ENCODE data around the gene ST6GALNAC4. TPM values are rescaled to one million over a fixed set of nuclear protein-coding genes. Genes with fewer than 3 reads are reported as not detected.
"Not testable (repeated sequence)": the region's sequence is repeated elsewhere in the genome, so short reads cannot be mapped to it uniquely, and the experiment has no call there.

The ST6GALNAC4 gene
- total and polyA plus RNA-seq, 5 donors, result 24.3 to 36.7 (median 31.4) TPM

- H3K4me1 ChIP-seq (ENCODE audit: control insufficient read depth, insufficient read depth, low read length), result peaks cover 12% of the 10 kb centered on the region
- 59% methylated on average over 10 of the region's 10 CpGs for WGBS
- intact Hi-C loops (cut with DNase I), result loop anchor here in 3 of 4 donors (10.0 kb wide), 2 partner anchors 71 to 141 kb away; partner anchors contain the start of genes FPGS (in 2 of the 3) and TOR2A (in 2 of the 3)
- peak in 2 of 3 donors; percentile 59 to 66 for DNase-seq
- peak overlapping the region; percentile 80 for H3K4me3 ChIP-seq (ENCODE audit: low read length)
- H3K27ac ChIP-seq (ENCODE audit: low read length), result peak overlapping the region; percentile 65
- H3K9me3 ChIP-seq (ENCODE audit: control insufficient read depth, low read length), result no peaks in the 10 kb centered on the region
- no peaks in the 10 kb centered on the region for H3K27me3 ChIP-seq (ENCODE audit: control insufficient read depth, insufficient read depth)
- peak; percentile 3 to 13 for ATAC-seq
Measured at GRCh38 chr9:127875306-127875966, 41.4 kb downstream of the ST6GALNAC4 start.

DNA sequence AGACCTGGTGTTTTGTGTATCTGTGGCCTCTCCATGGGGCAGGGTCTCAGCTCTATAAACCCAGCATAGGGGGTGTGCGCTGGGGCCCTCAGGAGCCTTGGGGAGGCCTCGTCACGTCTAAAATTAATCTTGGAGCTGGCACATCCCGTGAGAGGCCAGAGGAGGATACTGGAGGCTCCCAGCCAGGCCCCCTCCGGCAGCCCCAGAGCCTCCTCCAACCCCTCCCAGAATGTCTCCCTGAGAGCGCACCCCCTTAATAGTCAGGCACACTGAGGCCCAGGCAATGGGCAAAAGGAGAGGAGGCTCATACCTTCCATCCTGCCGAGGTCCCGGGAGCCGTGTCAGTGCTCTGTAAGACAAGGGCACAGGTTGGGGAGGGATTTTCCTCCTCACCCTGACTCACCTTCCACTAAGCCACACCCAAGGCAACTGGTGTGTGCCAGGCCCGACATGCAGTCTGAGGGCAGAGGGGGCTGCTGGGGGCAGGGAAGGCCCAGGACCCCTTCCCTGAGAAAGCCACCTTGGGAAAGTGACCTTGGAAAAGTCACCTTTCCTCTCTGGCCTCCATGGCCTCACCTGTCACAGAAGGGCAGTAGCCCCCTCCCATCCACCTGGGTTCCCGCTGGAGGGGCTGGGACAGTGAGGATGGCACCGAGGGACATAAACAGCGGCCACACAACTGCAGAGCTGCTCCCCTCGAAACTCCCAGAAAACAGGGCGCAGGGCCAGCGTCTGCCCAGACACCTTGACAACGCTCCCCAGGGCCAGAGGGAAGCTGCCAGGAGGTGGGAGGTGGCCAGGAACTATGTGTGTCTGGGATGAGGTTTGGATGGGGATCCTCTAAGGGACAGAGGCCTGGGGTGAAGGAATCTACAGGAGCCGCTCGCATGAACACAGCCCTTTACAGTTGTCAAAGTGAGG lies 42.3 kb downstream of the ST6GALNAC4 start:
- DNase-seq (peak; percentile 54 to 79 (median 78)), ATAC-seq (peak in 1 of 2 donors; percentile 1)
- H3K27me3 ChIP-seq (ENCODE audit: control insufficient read depth, insufficient read depth), result no peaks in the 10 kb centered on the region
- H3K4me3 ChIP-seq (ENCODE audit: low read length), result no peak overlapping the region
- H3K4me1 ChIP-seq (ENCODE audit: control insufficient read depth, insufficient read depth, low read length), result peaks cover 13% of the 10 kb centered on the region
- WGBS, result 66% methylated on average over 19 of the region's 19 CpGs
- peak overlapping the region; percentile 65 for H3K27ac ChIP-seq (ENCODE audit: low read length)
- H3K9me3 ChIP-seq (ENCODE audit: control insufficient read depth, low read length), result no peaks in the 10 kb centered on the region
- intact Hi-C loops (cut with DNase I), result loop anchor here in 3 of 4 donors (5.0 to 10.0 kb wide), 3 partner anchors 70 to 140 kb away; partner anchors contain the start of genes TOR2A (in 3 of the 3) and FPGS (in 2 of the 3)

DNA sequence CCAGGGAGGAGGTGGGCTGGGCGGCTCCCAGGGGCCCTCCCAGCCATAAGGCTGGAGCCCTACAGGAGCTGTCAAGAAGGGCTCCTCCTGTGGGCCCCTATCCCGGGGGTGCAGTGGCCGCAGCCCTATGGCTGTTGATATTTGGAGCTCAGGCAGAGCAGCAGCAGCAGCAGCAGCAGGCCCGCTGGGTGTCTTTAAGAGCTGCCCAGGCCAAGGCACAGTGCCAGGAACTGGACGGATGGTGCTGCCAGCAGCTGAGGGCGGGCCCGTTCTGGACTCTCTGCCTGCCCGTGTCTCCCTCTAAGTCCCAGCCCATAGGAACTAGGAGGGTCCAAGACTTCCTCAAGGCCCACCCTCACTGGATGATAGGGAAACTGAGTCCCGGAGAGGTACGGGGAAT lies 43.0 kb downstream of the ST6GALNAC4 start:
- 34% methylated on average over 10 of the region's 10 CpGs for WGBS
- peak overlapping the region; percentile 65 for H3K27ac ChIP-seq (ENCODE audit: low read length)
- DNase-seq (peak; percentile 88 to 96 (median 96)), ATAC-seq (peak; percentile 49 to 68)
- H3K27me3 ChIP-seq (ENCODE audit: control insufficient read depth, insufficient read depth), result no peaks in the 10 kb centered on the region
- intact Hi-C loops (cut with DNase I), result loop anchor here in 3 of 4 donors (5.0 to 10.0 kb wide), 3 partner anchors 69 to 139 kb away; partner anchors contain the start of genes TOR2A (in 3 of the 3) and FPGS (in 2 of the 3)
- no peak overlapping the region for H3K4me3 ChIP-seq (ENCODE audit: low read length)
- no peaks in the 10 kb centered on the region for H3K9me3 ChIP-seq (ENCODE audit: control insufficient read depth, low read length)
- peaks cover 14% of the 10 kb centered on the region for H3K4me1 ChIP-seq (ENCODE audit: control insufficient read depth, insufficient read depth, low read length)

GRCh38 chr9:127873223-127873691 lies 43.6 kb downstream of the ST6GALNAC4 start:
- H3K4me3 ChIP-seq (ENCODE audit: low read length), result no peak overlapping the region
- DNase-seq (peak; percentile 37 to 73 (median 67)), ATAC-seq (no peak)
- H3K9me3 ChIP-seq (ENCODE audit: control insufficient read depth, low read length), result no peaks in the 10 kb centered on the region
- H3K4me1 ChIP-seq (ENCODE audit: control insufficient read depth, insufficient read depth, low read length), result peaks cover 14% of the 10 kb centered on the region
- 61% methylated on average over 19 of the region's 19 CpGs for WGBS
- no peak overlapping the region for H3K27ac ChIP-seq (ENCODE audit: low read length)
- intact Hi-C loops (cut with DNase I), result loop anchor here in 3 of 4 donors (5.0 to 10.0 kb wide), 3 partner anchors 68 to 138 kb away; partner anchors contain the start of genes TOR2A (in 3 of the 3) and FPGS (in 2 of the 3)
- H3K27me3 ChIP-seq (ENCODE audit: control insufficient read depth, insufficient read depth), result no peaks in the 10 kb centered on the region

DNA sequence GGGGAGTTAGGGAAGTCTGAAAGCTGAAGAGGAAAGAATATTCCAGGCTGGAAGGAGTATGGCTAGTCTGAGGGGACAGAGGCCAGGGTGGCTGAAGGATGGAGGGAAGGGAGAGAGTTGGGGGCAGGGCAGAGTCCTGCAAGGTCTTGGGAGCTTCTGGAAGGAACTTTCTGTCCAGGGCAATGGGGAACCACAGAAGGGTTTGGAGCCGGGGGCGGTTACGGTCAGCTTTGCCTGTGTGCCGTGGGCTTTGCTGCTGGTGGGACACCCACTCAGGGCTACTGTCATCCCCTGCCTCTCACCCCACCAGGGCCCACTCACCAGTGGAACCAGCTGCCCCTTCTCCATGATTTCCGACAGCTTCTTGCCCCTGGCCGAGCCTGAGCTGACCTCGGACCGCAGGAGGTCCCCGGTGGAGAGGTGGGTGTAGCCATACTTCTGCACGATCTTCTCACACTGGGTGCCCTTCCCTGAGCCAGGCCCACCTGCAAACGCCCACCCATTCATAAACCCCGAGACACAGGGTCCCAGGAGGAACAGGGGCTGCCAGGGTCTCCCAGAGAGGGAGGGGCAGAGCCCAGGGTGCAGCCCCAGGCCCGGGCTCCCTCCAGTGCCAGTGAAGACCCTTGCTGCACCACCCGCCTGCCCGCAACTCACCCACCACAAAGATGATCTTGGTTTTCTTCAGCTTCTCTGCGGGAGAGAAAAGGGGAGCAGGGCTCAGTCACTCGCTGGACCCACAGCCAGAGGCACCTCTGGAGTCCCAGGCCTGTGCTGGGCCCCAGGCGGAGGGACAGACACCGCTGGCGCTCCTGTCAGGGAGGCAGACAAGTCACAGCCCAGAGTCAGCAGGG lies 44.2 kb downstream of the ST6GALNAC4 start:
- H3K27ac ChIP-seq (ENCODE audit: low read length), result no peak overlapping the region
- ATAC-seq (no peak), DNase-seq (peak in 1 of 3 donors; percentile 67)
- 90% methylated on average over 20 of the region's 20 CpGs for WGBS
- intact Hi-C loops (cut with DNase I), result loop anchor here in 3 of 4 donors (5.0 to 10.0 kb wide), 3 partner anchors 68 to 138 kb away; partner anchors contain the start of genes TOR2A (in 3 of the 3) and FPGS (in 2 of the 3)
- no peak overlapping the region for H3K4me3 ChIP-seq (ENCODE audit: low read length)
- no peaks in the 10 kb centered on the region for H3K9me3 ChIP-seq (ENCODE audit: control insufficient read depth, low read length)
- peaks cover 14% of the 10 kb centered on the region for H3K4me1 ChIP-seq (ENCODE audit: control insufficient read depth, insufficient read depth, low read length)
- no peaks in the 10 kb centered on the region for H3K27me3 ChIP-seq (ENCODE audit: control insufficient read depth, insufficient read depth)

DNA sequence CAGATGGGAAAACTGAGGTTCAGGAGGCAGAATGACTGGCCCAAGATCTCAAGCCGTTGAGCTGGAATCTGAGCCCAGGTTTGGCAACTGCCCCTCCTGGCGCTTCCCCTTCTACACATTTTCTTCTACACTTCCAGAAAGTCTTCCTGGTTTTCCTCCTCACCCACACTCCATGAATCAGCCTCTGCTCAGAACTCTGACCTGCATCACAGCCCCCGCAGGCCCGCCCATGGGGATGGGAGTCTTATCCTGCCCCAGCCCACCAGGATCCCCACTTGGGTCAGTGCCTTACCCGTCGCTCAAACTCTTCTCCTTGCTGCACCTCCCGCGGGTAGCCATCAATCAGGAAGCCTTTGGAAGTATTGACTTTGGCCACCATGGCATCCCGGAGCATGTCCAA lies 45.3 kb downstream of the ST6GALNAC4 start:
- Histone ChIP-seq H3K4me3 (ENCODE audit: low read length) (no peak overlapping the region), H3K9me3 (ENCODE audit: control insufficient read depth, low read length) (no peaks in the 10 kb centered on the region), H3K27ac (ENCODE audit: low read length) (no peak overlapping the region), H3K27me3 (ENCODE audit: control insufficient read depth, insufficient read depth) (no peaks in the 10 kb centered on the region), H3K4me1 (ENCODE audit: control insufficient read depth, insufficient read depth, low read length) (peaks cover 14% of the 10 kb centered on the region)
- DNase-seq (peak in 1 of 3 donors; percentile 29), ATAC-seq (no peak)
- intact Hi-C loops (cut with DNase I), result loop anchor here in 3 of 4 donors (5.0 to 10.0 kb wide), 3 partner anchors 67 to 137 kb away; partner anchors contain the start of genes TOR2A (in 3 of the 3) and FPGS (in 2 of the 3)
- 72% methylated on average over 9 of the region's 9 CpGs for WGBS

- 82% methylated on average over 12 of the region's 12 CpGs for WGBS
Measured at GRCh38 chr9:127870887-127871286, 46.0 kb downstream of the ST6GALNAC4 start.

DNA sequence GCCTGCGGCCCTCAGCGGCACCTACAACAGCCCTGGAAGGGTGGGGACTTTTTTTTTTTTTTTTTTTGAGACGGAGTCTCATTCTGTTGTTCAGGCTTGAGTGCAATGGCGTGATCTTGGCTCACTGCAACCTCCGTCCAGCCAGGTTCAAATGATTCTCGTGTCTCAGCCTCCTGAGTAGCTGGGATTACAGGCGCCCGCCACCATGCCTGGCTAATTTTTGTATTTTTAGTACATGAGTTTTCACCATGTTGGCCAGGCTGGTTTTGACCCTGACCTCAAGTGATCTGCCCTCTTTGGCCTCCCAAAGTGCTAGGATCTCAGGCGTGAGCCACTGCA lies 46.7 kb downstream of the ST6GALNAC4 start:
- not testable (repeated sequence) for H3K9me3 ChIP-seq (ENCODE audit: control insufficient read depth, low read length); H3K27me3 ChIP-seq (ENCODE audit: control insufficient read depth, insufficient read depth); H3K4me1 ChIP-seq (ENCODE audit: control insufficient read depth, insufficient read depth, low read length); H3K4me3 ChIP-seq (ENCODE audit: low read length); H3K27ac ChIP-seq (ENCODE audit: low read length); ATAC-seq
- intact Hi-C loops (cut with DNase I), result loop anchor here in 3 of 4 donors (5.0 to 10.0 kb wide), 3 partner anchors 65 to 135 kb away; partner anchors contain the start of genes TOR2A (in 3 of the 3) and FPGS (in 2 of the 3)
- 69% methylated on average over 9 of the region's 9 CpGs for WGBS
- peak in 1 of 3 donors; percentile 11 for DNase-seq

More at GRCh38 chr9:127870887-127871286, 46.0 kb downstream of the ST6GALNAC4 start:
- Histone ChIP-seq H3K9me3 (ENCODE audit: control insufficient read depth, low read length) (no peaks in the 10 kb centered on the region), H3K27me3 (ENCODE audit: control insufficient read depth, insufficient read depth) (no peaks in the 10 kb centered on the region), H3K27ac (ENCODE audit: low read length) (no peak overlapping the region), H3K4me1 (ENCODE audit: control insufficient read depth, insufficient read depth, low read length) (peaks cover 10% of the 10 kb centered on the region), H3K4me3 (ENCODE audit: low read length) (no peak overlapping the region)
- ATAC-seq (no peak), DNase-seq (peak in 1 of 3 donors; percentile 42)
- intact Hi-C loops (cut with DNase I), result loop anchor here in 3 of 4 donors (5.0 to 10.0 kb wide), 3 partner anchors 66 to 136 kb away; partner anchors contain the start of genes TOR2A (in 3 of the 3) and FPGS (in 2 of the 3)

- Histone ChIP-seq H3K27me3 (ENCODE audit: control insufficient read depth, insufficient read depth) (no peaks in the 10 kb centered on the region), H3K4me3 (ENCODE audit: low read length) (no peak overlapping the region), H3K27ac (ENCODE audit: low read length) (peak overlapping the region; percentile 59), H3K9me3 (ENCODE audit: control insufficient read depth, low read length) (no peaks in the 10 kb centered on the region), H3K4me1 (ENCODE audit: control insufficient read depth, insufficient read depth, low read length) (peaks cover 4% of the 10 kb centered on the region)
- intact Hi-C loops (cut with DNase I), result loop anchor here in 3 of 4 donors (5.0 to 10.0 kb wide), 3 partner anchors 65 to 135 kb away; partner anchors contain the start of genes TOR2A (in 3 of the 3) and FPGS (in 2 of the 3)
- WGBS, result 64% methylated on average over 18 of the region's 18 CpGs
- peak; percentile 92 to 97 (median 95) for DNase-seq
- ATAC-seq, result peak; percentile 64 to 69
Measured at GRCh38 chr9:127869310-127870152, 47.3 kb downstream of the ST6GALNAC4 start.
